K562 (cell line): Measurements from ENCODE around the gene HIP1R. TPM values are rescaled to one million over a fixed set of nuclear protein-coding genes. Genes with fewer than 3 reads are reported as not detected.
A peak's percentile ranks its signal among the peaks of the same experiment; 100 is the strongest.

Source experiments
- ARNT ChIP-seq, 2 experiments: fragments of 450-650 bp; IDR thresholded peaks; 2 replicates each; pipeline ENCODE4 v1.6.1; 2016; ENCODE audit warnings: mild to moderate bottlenecking in 1 of 2
- ATF1 ChIP-seq, 2 experiments: fragments of 450-650 bp in 1 of 2; IDR thresholded peaks; 2 replicates each; pipeline ENCODE4 v1.6.1; 2016; ENCODE audit warnings: missing compliant biosample characterization in 1 of 2, missing genetic modification characterization in 1 of 2
- BCOR ChIP-seq: fragments of 450-650 bp; IDR thresholded peaks from 2 replicates; pipeline ENCODE4 v1.6.1; 2016
- BHLHE40 ChIP-seq: IDR thresholded peaks from 2 replicates; pipeline ENCODE4 v1.6.1; 2011; ENCODE audit warnings: low read length, improper control_type of control experiment
- BRD9 ChIP-seq: fragments of 450-650 bp; IDR thresholded peaks from 2 replicates; pipeline ENCODE4 v1.6.1; 2018; ENCODE audit warnings: low read depth; ENCODE audit not compliant: partially characterized antibody
- BRF2 ChIP-seq: IDR thresholded peaks from 3 replicates; pipeline ENCODE4 v1.6.1; 2011; ENCODE audit warnings: borderline replicate concordance, mild to moderate bottlenecking; ENCODE audit not compliant: insufficient read length, insufficient read depth
- DPF2 ChIP-seq: fragments of 450-650 bp; IDR thresholded peaks from 2 replicates; pipeline ENCODE4 v1.6.1; 2016
- ETV5 ChIP-seq: sonication (generic); formaldehyde crosslinking; IDR thresholded peaks from 2 replicates; pipeline ENCODE4 v1.4.0; 2020; ENCODE audit warnings: low read depth, mild to moderate bottlenecking, missing genetic modification reagents
- KAT2B ChIP-seq: IDR thresholded peaks from one replicate; pipeline ENCODE4 v1.6.1; 2012; ENCODE audit warnings: low read depth, mild to moderate bottlenecking, control low read depth, inconsistent platforms, low read length, moderate library complexity
- MAX ChIP-seq: sonication (generic); formaldehyde crosslinking; IDR thresholded peaks from 2 replicates; pipeline ENCODE4 v1.9.0; 2022; ENCODE audit warnings: mild to moderate bottlenecking, missing genetic modification reagents
- MEIS2 ChIP-seq: fragments of 450-650 bp; IDR thresholded peaks from 2 replicates; pipeline ENCODE4 v1.6.1; 2014; ENCODE audit warnings: mild to moderate bottlenecking; ENCODE audit not compliant: partially characterized antibody
- NCOA1 ChIP-seq: fragments of 450-650 bp; IDR thresholded peaks from 2 replicates; pipeline ENCODE4 v1.6.1; 2016; ENCODE audit warnings: low read depth
- NCOA2 ChIP-seq, 2 experiments: fragments of 450-650 bp; IDR thresholded peaks; 2 replicates each; pipeline ENCODE4 v1.6.1; 2018; ENCODE audit warnings: mild to moderate bottlenecking in 2 of 2, moderate library complexity in 1 of 2; ENCODE audit not compliant: partially characterized antibody in 2 of 2
- NR3C1 ChIP-seq: sonication (generic); formaldehyde crosslinking; IDR thresholded peaks from 2 replicates; pipeline ENCODE4 v1.8.1; 2022; ENCODE audit warnings: missing genetic modification reagents
- RBM39 ChIP-seq: fragments of 200-400 bp; formaldehyde crosslinking; optimal IDR thresholded peaks from 2 replicates; pipeline ENCODE3; 2018; ENCODE audit warnings: low read depth, low read length
- SAP30 ChIP-seq: fragments of 200-600 bp; sonication (generic); IDR thresholded peaks from 2 replicates; pipeline ENCODE4 v1.6.1; 2012; ENCODE audit warnings: borderline replicate concordance, low read depth, mild to moderate bottlenecking, moderate library complexity, low read length, control low read depth, inconsistent platforms; ENCODE audit not compliant: insufficient read depth, poor library complexity, severe bottlenecking
- SMAD4 ChIP-seq: fragments of 250-450 bp; sonication (Bioruptor Pico); conservative IDR thresholded peaks from 2 replicates; pipeline ENCODE4 v1.8.0; 2021; ENCODE audit warnings: inconsistent platforms, mild to moderate bottlenecking, moderate library complexity
- STAT5A ChIP-seq: IDR thresholded peaks from 2 replicates; pipeline ENCODE4 v1.6.1; 2012; ENCODE audit warnings: low read length, inconsistent platforms, borderline replicate concordance
- SUPT5H ChIP-seq: fragments of 450-650 bp; IDR thresholded peaks from 2 replicates; pipeline ENCODE4 v1.6.1; 2016
- TGIF2 ChIP-seq: sonication (generic); formaldehyde crosslinking; IDR thresholded peaks from 2 replicates; pipeline ENCODE4 v1.8.1; 2022; ENCODE audit warnings: mild to moderate bottlenecking, missing genetic modification reagents, moderate library complexity
- TRIM28 ChIP-seq: fragments of 450-650 bp; IDR thresholded peaks from 2 replicates; pipeline ENCODE4 v1.6.1; 2017
- USF1 ChIP-seq: sonication (generic); formaldehyde crosslinking; IDR thresholded peaks from 2 replicates; pipeline ENCODE4 v1.9.0; 2022; ENCODE audit warnings: mild to moderate bottlenecking, missing genetic modification reagents
- YY1 ChIP-seq, 3 experiments: IDR thresholded peaks; 2 replicates each; pipeline ENCODE4 v1.6.1; 2011; ENCODE audit warnings: low read length in 2 of 3, mild to moderate bottlenecking in 2 of 3, moderate library complexity in 2 of 3, borderline replicate concordance in 1 of 3, control low read depth in 1 of 3, low read depth in 1 of 3; ENCODE audit not compliant: insufficient read depth in 3 of 3, insufficient replicate concordance in 2 of 3, control insufficient read depth in 1 of 3, insufficient read length in 1 of 3; ENCODE audit errors: extremely low read depth in 1 of 3
- polyA plus RNA-seq, 8 experiments: library from polyadenylated mRNA; depleted of rRNA in 4 of 8; stranded (reverse) in 5 of 8; unstranded in 3 of 8; fragments of >200 nt; fragmentation: Nextera tagmentation in 2 of 8; fragmentation: Illumina TruSeq in 1 of 8; extraction: Ambion mirVana in 2 of 8; extraction: Trizol in 1 of 8; gene quantifications; 2 replicates each; pipeline versions ENCODE4 v1.2.1 to v1.2.3, GENCODE V29; 2011 to 2014; ENCODE audit warnings: inconsistent platforms in 1 of 8, missing spikeins in 1 of 8
- total RNA-seq, 7 experiments: library from RNA; depleted of rRNA in 6 of 7; stranded (reverse); fragments of >200 nt in 6 of 7; fragmentation: Illumina TruSeq in 2 of 7; extraction: Trizol in 2 of 7; gene quantifications; 2 replicates each; pipeline versions ENCODE4 v1.2.1 to v1.2.3, GENCODE V29; 2011 to 2021; ENCODE audit warnings: low replicate concordance in 1 of 7

The HIP1R gene
- total and polyA plus RNA-seq, 9 of the 15 experiments (the other 6 are each of a cell fraction or from before 2014, with no cell fraction given) = 0.15 to 31.0 (median 14.2) TPM

DNA sequence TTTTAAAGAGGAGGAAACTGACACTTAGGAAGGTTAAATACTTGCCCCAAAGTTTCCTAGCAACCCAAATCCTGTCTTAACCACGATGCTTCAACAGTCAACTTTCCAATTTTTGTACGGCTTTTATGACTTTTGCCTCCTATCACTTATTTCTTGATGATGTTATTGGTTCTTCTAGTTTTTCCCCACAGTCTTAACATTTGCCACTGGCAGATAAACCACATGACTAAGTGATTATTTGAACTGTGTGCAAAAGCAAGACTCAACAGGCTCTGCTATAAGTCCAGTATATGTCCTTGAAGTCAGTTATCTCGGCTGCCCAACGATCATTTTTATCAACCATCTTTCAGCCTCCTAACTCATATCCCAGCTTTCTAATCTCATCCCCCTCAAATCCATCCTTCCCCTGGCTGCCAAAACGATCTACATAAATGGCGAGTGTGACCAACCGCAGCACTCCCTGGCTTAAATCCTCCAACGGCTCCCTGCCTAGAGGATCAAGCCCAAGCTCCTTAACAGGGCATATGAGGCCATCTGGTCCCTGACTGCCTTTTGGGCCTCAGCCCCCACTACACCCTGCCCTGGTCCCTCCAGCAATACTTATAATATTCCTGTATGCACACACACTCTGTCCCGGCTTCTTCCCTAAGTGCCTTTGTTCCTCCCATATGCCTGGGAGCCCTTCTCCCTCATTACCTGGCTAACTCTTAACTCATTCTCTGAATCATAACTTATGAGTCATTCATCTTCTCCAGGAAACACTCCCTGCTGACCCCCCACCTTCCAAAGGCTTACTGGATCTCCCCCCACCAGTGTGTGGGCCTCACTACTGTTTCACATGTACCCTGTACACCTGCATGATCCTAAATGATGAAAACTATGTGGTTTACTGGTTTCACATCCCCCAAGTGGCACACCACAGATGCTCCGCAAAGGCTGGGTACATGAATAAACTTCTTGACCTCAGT lies 51.9 kb downstream of the HIP1R start (continued):
- TF ChIP-seq USF1 (CRISPR knock-in tag) (0 out of 2 replicates have a peak, but pooled peaks have one; percentile 40), BCOR (peak; percentile 65; the same call in 1 of the 2 replicates), ATF1 (CRISPR knock-in tag; IDR thresholded peaks at IDR 0.05) (no peak), ATF1 (tag; IDR thresholded peaks at IDR 0.05) (peak; percentile 39; the same call in 1 of the 2 replicates), NCOA1 (peak; percentile 74; the same call in 1 of the 2 replicates), RBM39 (no peak), SAP30 (no peak), YY1 (IDR thresholded peaks at IDR 0.05; ENCODE audit: borderline replicate concordance in 1 of 3, control insufficient read depth in 1 of 3, extremely low read depth in 1 of 3, insufficient read depth in 3 of 3, insufficient read length in 1 of 3, insufficient replicate concordance in 2 of 3, low read depth in 1 of 3, low read length in 2 of 3) (no peak), MEIS2 (peak; percentile 82), MAX (CRISPR knock-in tag) (peak; percentile 41; the same call in 1 of the 2 replicates), ARNT (IDR thresholded peaks at IDR 0.05) (peak; percentile 52 to 71; a peak in 2 of 4 replicates), NCOA2 (IDR thresholded peaks at IDR 0.05; ENCODE audit: partially characterized antibody in 2 of 2) (peak in 1 of 2 experiments; percentile 30), NR3C1 (no peak), BHLHE40 (no peak), TRIM28 (peak; percentile 46; the same call in 1 of the 2 replicates), BRF2 (no peak), SMAD4 (peak; percentile 73; the same call in 1 of the 2 replicates), BRD9 (peak; percentile 44), ETV5 (CRISPR knock-in tag) (no peak), DPF2 (peak; percentile 95), SUPT5H (0 out of 2 replicates have a peak, but pooled peaks have one; percentile 27), TGIF2 (no peak), KAT2B (no peak), STAT5A (peak; percentile 67)
